ENCODE results near the gene PTH2R.

The PTH2R gene

GRCh38 chr2:208542465-208543041, 136.0 kb downstream of the PTH2R start:
- DNase-seq (ENCODE audit: low read depth in 2 of 3, low spot score in 2 of 3), result no peak
